ENCODE results near the gene INSRR. TPM values are rescaled to one million over a fixed set of nuclear protein-coding genes. Genes with fewer than 3 reads are reported as not detected.

The INSRR gene
- total and polyA plus RNA-seq, 9 of the 15 experiments (the other 6 are each of a cell fraction or from before 2014, with no cell fraction given), result 0.03 to 0.18 (median 0.06) TPM; not detected in 3

DNA sequence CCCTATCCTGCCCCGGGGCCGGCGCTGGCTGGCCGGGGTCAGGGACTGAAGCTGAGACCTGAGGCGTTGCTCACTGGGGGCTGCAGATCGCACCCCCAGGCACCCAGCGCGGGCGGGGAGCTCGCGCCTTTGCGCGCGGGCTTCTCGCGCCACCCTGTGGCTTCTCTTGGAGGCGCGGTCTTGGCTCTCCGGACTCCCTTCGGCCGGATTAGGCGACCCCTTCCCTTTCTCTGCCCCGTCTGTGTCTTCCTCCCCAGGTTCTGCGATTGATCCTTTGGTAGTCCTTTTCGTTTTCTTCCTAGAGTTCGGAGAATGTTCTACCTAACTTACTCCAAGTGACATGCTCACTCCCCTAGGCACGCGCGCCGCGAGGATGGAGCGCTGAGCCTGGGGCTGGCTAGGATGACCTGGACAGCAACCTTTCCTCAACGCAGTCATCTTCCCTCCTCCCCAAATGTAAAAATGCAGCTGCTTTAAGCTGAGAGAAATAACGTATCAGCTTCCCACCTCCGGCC lies 1.3 kb upstream of the INSRR start (continued):
- TF ChIP-seq, protein P1, sequence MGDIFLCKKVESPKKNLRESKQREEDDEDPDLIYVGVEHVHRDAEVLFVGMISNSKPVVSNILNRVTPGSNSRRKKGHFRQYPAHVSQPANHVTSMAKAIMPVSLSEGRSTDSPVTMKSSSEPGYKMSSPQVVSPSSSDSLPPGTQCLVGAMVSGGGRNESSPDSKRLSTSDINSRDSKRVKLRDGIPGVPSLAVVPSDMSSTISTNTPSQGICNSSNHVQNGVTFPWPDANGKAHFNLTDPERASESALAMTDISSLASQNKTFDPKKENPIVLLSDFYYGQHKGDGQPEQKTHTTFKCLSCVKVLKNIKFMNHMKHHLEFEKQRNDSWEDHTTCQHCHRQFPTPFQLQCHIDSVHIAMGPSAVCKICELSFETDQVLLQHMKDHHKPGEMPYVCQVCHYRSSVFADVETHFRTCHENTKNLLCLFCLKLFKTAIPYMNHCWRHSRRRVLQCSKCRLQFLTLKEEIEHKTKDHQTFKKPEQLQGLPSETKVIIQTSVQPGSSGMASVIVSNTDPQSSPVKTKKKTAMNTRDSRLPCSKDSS (IDR thresholded peaks at IDR 0.05; ENCODE audit: low read depth, partially characterized antibody), result no peak
- TF ChIP-seq DMBX1 (CRISPR knock-in tag; IDR thresholded peaks at IDR 0.05; ENCODE audit: borderline replicate concordance), result no peak
- TF ChIP-seq, protein P2, sequence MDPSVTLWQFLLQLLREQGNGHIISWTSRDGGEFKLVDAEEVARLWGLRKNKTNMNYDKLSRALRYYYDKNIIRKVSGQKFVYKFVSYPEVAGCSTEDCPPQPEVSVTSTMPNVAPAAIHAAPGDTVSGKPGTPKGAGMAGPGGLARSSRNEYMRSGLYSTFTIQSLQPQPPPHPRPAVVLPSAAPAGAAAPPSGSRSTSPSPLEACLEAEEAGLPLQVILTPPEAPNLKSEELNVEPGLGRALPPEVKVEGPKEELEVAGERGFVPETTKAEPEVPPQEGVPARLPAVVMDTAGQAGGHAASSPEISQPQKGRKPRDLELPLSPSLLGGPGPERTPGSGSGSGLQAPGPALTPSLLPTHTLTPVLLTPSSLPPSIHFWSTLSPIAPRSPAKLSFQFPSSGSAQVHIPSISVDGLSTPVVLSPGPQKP (CRISPR knock-in tag; IDR thresholded peaks at IDR 0.05), result no peak
- TF ChIP-seq, protein P3, sequence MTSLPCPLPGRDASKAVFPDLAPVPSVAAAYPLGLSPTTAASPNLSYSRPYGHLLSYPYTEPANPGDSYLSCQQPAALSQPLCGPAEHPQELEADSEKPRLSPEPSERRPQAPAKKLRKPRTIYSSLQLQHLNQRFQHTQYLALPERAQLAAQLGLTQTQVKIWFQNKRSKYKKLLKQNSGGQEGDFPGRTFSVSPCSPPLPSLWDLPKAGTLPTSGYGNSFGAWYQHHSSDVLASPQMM (CRISPR knock-in tag; IDR thresholded peaks at IDR 0.05), result no peak
- no peak for TF ChIP-seq CHD2 (IDR thresholded peaks at IDR 0.05; ENCODE audit: low read depth, low read length)
- TF ChIP-seq, protein P4, sequence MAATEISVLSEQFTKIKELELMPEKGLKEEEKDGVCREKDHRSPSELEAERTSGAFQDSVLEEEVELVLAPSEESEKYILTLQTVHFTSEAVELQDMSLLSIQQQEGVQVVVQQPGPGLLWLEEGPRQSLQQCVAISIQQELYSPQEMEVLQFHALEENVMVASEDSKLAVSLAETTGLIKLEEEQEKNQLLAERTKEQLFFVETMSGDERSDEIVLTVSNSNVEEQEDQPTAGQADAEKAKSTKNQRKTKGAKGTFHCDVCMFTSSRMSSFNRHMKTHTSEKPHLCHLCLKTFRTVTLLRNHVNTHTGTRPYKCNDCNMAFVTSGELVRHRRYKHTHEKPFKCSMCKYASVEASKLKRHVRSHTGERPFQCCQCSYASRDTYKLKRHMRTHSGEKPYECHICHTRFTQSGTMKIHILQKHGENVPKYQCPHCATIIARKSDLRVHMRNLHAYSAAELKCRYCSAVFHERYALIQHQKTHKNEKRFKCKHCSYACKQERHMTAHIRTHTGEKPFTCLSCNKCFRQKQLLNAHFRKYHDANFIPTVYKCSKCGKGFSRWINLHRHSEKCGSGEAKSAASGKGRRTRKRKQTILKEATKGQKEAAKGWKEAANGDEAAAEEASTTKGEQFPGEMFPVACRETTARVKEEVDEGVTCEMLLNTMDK (IDR thresholded peaks at IDR 0.05; ENCODE audit: borderline replicate concordance, insufficient read depth, low read depth, low read length, poor library complexity, severe bottlenecking), result peak; percentile 63
- no peak for TF ChIP-seq ZNF232 (CRISPR knock-in tag; IDR thresholded peaks at IDR 0.05)
- TF ChIP-seq PCBP2 (IDR thresholded peaks at IDR 0.05; ENCODE audit: low read depth, low read length, poor library complexity, severe bottlenecking), result no peak
- no peak for TF ChIP-seq ZNF134 (CRISPR knock-in tag; conservative IDR thresholded peaks at IDR 0.05)
- TF ChIP-seq, protein P5, sequence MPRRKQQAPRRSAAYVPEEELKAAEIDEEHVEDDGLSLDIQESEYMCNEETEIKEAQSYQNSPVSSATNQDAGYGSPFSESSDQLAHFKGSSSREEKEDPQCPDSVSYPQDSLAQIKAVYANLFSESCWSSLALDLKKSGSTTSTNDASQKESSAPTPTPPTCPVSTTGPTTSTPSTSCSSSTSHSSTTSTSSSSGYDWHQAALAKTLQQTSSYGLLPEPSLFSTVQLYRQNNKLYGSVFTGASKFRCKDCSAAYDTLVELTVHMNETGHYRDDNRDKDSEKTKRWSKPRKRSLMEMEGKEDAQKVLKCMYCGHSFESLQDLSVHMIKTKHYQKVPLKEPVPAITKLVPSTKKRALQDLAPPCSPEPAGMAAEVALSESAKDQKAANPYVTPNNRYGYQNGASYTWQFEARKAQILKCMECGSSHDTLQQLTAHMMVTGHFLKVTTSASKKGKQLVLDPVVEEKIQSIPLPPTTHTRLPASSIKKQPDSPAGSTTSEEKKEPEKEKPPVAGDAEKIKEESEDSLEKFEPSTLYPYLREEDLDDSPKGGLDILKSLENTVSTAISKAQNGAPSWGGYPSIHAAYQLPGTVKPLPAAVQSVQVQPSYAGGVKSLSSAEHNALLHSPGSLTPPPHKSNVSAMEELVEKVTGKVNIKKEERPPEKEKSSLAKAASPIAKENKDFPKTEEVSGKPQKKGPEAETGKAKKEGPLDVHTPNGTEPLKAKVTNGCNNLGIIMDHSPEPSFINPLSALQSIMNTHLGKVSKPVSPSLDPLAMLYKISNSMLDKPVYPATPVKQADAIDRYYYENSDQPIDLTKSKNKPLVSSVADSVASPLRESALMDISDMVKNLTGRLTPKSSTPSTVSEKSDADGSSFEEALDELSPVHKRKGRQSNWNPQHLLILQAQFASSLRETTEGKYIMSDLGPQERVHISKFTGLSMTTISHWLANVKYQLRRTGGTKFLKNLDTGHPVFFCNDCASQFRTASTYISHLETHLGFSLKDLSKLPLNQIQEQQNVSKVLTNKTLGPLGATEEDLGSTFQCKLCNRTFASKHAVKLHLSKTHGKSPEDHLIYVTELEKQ (CRISPR knock-in tag; IDR thresholded peaks at IDR 0.05), result no peak
- TF ChIP-seq HIVEP1 (CRISPR knock-in tag; IDR thresholded peaks at IDR 0.05), result no peak
- TF ChIP-seq, protein P6, sequence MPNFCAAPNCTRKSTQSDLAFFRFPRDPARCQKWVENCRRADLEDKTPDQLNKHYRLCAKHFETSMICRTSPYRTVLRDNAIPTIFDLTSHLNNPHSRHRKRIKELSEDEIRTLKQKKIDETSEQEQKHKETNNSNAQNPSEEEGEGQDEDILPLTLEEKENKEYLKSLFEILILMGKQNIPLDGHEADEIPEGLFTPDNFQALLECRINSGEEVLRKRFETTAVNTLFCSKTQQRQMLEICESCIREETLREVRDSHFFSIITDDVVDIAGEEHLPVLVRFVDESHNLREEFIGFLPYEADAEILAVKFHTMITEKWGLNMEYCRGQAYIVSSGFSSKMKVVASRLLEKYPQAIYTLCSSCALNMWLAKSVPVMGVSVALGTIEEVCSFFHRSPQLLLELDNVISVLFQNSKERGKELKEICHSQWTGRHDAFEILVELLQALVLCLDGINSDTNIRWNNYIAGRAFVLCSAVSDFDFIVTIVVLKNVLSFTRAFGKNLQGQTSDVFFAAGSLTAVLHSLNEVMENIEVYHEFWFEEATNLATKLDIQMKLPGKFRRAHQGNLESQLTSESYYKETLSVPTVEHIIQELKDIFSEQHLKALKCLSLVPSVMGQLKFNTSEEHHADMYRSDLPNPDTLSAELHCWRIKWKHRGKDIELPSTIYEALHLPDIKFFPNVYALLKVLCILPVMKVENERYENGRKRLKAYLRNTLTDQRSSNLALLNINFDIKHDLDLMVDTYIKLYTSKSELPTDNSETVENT (CRISPR knock-in tag; IDR thresholded peaks at IDR 0.05), result 0 out of 2 replicates have a peak, but pooled peaks have one; percentile 14
- TF ChIP-seq NFE2L1 (tag; IDR thresholded peaks at IDR 0.05; ENCODE audit: borderline replicate concordance, low read depth), result no peak
- TF ChIP-seq, protein P7, sequence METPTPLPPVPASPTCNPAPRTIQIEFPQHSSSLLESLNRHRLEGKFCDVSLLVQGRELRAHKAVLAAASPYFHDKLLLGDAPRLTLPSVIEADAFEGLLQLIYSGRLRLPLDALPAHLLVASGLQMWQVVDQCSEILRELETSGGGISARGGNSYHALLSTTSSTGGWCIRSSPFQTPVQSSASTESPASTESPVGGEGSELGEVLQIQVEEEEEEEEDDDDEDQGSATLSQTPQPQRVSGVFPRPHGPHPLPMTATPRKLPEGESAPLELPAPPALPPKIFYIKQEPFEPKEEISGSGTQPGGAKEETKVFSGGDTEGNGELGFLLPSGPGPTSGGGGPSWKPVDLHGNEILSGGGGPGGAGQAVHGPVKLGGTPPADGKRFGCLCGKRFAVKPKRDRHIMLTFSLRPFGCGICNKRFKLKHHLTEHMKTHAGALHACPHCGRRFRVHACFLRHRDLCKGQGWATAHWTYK (CRISPR knock-in tag; IDR thresholded peaks at IDR 0.05), result 0 out of 2 replicates have a peak, but pooled peaks have one; percentile 37

Measured in K562 (cell line).